Prostate gland (tissue), 2 donors: ENCODE data around the gene AFAP1L1.

Experiments used
- CTCF ChIP-seq, 4 experiments: fragments of 200-600 bp in 2 of 4; fragments of 450-650 bp in 2 of 4; sonication (generic) in 2 of 4; IDR thresholded peaks; 1 replicate in 3 of 4; 2 replicates in 1 of 4; pipeline ENCODE4 v1.5.1; 2016 to 2019; ENCODE audit warnings: antibody characterized with exemption in 4 of 4, mild to moderate bottlenecking in 2 of 4, moderate library complexity in 2 of 4
- POLR2A ChIP-seq: fragments of 450-650 bp; IDR thresholded peaks from one replicate; pipeline ENCODE4 v1.6.1; 2016; ENCODE audit warnings: antibody characterized with exemption, mild to moderate bottlenecking
- POLR2AphosphoS5 ChIP-seq: sonication (generic); formaldehyde crosslinking; IDR thresholded peaks from one replicate; pipeline ENCODE4 v1.6.1; 2017; ENCODE audit warnings: antibody characterized with exemption

GRCh38 chr5:149283626-149284480, 12.2 kb downstream of the AFAP1L1 start:
- TF ChIP-seq CTCF (IDR thresholded peaks at IDR 0.05) (no peak), POLR2A (no peak), POLR2AphosphoS5 (no peak)
